CMK (cell line): Measurements from ENCODE around the gene DNM1.
"Not testable (repeated sequence)": the region's sequence is repeated elsewhere in the genome, so short reads cannot be mapped to it uniquely, and the experiment has no call there.

Source experiments
- DNase-seq: peaks from one replicate; pipeline ENCODE4 v3.0.0-alpha.2; 2010; ENCODE audit warnings: low read depth

Gene DNM1

GRCh38 chr9:128225770-128226411 is 22.7 kb downstream of the DNM1 start:
- DNase-seq, result no peak

GRCh38 chr9:128226412-128226801 is 23.2 kb downstream of the DNM1 start:
- DNase-seq, result no peak

GRCh38 chr9:128230897-128231296 is 27.7 kb downstream of the DNM1 start:
- DNase-seq, result not testable (repeated sequence)

- no peak for DNase-seq
Observed at GRCh38 chr9:128231638-128232527, 28.7 kb downstream of the DNM1 start.

- no peak for DNase-seq
Observed at GRCh38 chr9:128232528-128233428, 29.6 kb downstream of the DNM1 start.

- DNase-seq, result no peak
Observed at GRCh38 chr9:128233817-128234406, 30.7 kb downstream of the DNM1 start.

GRCh38 chr9:128242124-128242523 is 38.9 kb downstream of the DNM1 start:
- no peak for DNase-seq

- no peak for DNase-seq
Observed at GRCh38 chr9:128242828-128243214, 39.6 kb downstream of the DNM1 start.

- no peak for DNase-seq
Observed at GRCh38 chr9:128243215-128244018, 40.2 kb downstream of the DNM1 start.

- no peak for DNase-seq
Observed at GRCh38 chr9:128244091-128244836, 41.1 kb downstream of the DNM1 start.

GRCh38 chr9:128244837-128245231 is 41.7 kb downstream of the DNM1 start:
- peak; percentile 84 for DNase-seq

- no peak for DNase-seq
Observed at GRCh38 chr9:128245421-128246151, 42.4 kb downstream of the DNM1 start.

- no peak for DNase-seq
Observed at GRCh38 chr9:128246471-128246870, 43.3 kb downstream of the DNM1 start.

GRCh38 chr9:128247226-128247803 is 44.1 kb downstream of the DNM1 start:
- DNase-seq, result no peak

- no peak for DNase-seq
Observed at GRCh38 chr9:128249558-128249907, 46.4 kb downstream of the DNM1 start.

- DNase-seq, result peak; percentile 88
Observed at GRCh38 chr9:128249908-128250838, 47.0 kb downstream of the DNM1 start.

GRCh38 chr9:128250839-128251731 is 47.9 kb downstream of the DNM1 start:
- DNase-seq, result no peak
